ENCODE results near the gene DPYSL3.
"Not testable (repeated sequence)": the region's sequence is repeated elsewhere in the genome, so short reads cannot be mapped to it uniquely, and the experiment has no call there.

Gene DPYSL3

DNA sequence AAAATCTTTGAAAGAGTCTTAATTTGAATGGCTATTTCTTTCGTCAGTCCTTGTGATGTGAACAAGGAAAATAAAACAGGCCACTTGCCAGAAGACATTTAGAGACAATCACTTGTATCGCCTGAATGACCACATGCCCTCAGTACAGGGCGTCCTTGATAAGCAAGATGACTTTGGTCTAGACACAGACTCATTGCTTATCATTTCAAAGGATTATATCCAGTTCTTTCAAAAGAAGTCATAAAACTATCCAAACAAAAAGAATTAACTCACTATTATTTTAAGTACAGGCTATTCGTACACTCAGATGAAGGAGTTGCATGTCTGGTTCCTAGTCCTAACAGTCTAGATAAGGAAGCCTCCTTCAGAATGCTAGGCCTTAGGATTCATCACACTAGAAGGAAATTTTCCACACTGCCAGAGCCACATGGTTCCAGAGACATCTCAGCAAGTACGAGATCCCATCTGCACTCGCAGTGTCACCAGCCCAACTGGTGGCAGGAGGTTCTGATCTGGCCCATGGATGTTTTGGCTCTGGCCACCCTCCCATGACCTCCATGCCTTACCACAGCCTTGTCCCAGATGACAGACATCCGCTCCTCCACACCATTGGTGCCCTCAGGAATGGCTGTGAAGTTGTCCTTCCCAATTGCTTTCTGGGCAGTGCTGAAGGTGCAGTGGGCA, 109.6 kb downstream of the DPYSL3 start:
- DNase-seq = no peak

DNA sequence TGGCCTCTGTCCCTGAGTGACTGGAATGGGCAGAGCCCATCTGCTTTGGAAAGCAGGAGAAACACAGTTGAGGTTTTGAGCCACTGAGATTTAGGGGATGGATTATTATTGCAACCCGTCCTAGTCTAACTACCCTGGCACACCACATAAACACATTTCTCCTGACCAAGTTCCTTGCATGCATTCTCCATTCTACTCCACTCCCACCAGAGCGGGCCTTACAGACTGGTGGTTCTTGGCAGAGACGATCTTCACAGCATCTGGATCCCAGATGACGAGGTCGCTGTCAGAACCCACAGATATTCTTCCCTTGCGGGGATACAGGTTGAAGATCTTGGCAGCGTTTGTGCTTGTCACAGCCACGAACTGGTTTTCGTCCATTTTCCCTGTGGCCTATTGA, 111.0 kb downstream of the DPYSL3 start:
- no peak for DNase-seq

GRCh38 chr5:147397616-147398015, 112.3 kb downstream of the DPYSL3 start:
- no peak for DNase-seq

- DNase-seq = no peak
These were observed 113.6 kb downstream of the DPYSL3 start for GRCh38 chr5:147396070-147396823.

DNA sequence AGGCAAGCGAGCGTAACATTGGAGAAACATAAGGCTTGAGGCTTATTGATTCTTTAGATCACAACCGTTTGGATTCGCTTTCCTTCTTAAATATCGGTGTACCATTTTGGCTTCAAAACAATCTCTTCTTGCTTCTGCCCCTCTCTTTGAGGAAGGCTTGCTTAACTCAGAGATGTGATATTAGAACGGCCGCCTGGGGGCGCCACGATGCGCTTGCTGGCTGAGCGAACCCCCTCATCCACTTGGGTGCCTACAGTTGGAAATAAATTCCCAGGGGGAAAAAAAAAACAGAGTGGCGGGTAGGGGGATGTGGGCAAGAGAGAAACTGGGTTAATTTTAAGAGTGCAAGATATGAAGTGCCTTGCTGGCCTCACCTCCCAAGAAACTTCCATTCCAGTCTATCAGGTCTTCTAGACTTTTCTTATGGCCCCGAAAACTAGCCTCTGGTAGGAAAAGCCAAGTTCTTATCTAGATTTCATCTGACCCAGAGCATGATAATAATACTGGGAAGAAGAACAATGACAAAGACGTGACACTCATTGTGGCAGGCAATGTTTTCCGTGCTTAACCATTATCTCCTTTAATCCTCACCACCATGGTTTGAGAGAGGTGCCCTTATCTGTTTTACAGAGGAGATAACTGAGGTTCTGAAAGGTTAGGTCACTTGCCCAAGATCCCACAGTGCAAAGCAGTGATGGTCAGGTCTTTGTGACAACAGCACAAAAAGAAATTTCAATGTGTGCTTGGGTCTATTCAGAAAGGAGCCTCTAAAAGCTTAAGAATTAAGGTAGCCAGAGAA, 115.8 kb downstream of the DPYSL3 start:
- no peak for DNase-seq

DNA sequence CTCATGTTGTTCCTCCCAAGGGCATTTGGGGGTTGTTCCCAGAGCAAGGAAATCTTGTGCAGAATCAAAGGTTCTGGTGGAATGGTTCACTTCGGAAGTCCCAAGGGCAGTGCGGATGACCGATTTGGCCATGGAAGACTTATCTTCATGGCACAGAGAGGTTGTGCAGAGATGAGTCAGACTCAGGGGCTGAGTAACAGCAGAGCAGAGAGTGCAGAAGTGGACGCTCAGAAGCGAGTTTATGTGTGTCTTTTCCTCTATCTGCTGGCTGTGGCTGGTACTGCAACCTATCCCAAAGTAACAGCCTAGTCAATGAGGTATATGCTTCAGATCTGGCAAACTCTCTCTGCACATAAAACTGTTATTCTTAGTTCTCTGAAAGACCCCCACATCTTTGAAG, 118.1 kb downstream of the DPYSL3 start:
- DNase-seq = no peak

GRCh38 chr5:147390654-147391225, 119.1 kb downstream of the DPYSL3 start:
- no peak for DNase-seq

DNA sequence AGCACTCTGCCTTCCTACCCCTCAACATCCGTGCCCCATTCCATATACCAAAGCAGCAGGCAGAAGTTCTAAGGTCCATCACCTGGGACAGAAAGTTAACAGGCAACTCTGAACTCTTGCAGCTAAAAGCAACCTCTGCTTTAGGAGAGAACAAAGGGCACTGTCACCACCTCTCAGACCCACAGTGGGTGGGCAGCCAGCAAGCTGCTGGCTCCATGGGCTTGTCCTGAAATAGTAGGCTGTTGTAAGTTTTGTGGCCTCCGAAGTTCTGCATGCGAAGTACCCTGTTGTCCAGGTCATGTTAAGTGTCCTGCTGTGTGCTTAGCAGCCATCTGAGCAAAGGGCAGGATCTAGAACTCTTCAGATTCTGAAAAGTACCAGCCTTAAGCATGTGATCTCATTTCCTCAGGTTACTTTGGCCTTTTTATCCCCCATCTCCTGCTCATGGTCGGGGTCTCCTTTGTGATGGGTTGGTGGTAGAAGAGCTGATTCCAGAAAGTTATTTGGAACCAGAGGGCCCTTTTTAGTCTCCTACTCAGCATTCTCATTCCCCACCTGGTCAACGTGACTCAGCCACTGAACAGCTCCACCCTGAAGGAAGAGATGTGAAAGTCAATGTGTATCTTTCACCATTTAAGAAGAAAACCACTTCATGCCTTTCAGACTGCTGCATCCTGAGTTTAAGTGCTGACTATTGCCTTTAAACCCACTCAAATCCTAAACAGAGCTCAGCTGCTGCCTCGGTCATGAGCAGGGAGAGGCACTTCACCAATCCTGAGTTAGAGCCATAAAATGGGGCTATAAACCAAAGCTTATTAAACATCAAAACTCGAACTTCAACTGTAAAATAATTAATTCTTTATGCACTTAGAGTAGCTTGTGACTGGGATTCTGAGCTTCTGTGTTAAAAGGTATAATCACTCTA, 121.4 kb downstream of the DPYSL3 start:
- DNase-seq = no peak

DNA sequence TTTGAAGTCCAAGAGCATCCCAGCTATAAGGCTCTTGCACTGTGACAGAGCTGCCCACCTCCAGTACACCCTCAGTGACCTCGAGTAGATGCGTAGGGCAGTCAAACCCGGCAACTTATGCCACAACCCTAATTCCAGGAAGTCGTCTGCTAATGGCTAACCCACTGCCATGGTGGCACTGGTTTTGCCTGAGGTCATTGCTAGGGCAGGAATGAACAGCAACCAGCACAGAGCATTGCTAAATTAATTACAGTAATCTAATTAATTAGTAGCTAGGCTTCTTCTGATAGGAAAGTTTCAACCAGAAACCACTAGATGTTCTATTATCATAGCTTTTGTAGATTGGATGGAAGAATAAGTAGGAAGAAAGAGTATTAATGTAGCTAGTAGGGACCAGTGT, 122.8 kb downstream of the DPYSL3 start:
- no peak for DNase-seq

DNA sequence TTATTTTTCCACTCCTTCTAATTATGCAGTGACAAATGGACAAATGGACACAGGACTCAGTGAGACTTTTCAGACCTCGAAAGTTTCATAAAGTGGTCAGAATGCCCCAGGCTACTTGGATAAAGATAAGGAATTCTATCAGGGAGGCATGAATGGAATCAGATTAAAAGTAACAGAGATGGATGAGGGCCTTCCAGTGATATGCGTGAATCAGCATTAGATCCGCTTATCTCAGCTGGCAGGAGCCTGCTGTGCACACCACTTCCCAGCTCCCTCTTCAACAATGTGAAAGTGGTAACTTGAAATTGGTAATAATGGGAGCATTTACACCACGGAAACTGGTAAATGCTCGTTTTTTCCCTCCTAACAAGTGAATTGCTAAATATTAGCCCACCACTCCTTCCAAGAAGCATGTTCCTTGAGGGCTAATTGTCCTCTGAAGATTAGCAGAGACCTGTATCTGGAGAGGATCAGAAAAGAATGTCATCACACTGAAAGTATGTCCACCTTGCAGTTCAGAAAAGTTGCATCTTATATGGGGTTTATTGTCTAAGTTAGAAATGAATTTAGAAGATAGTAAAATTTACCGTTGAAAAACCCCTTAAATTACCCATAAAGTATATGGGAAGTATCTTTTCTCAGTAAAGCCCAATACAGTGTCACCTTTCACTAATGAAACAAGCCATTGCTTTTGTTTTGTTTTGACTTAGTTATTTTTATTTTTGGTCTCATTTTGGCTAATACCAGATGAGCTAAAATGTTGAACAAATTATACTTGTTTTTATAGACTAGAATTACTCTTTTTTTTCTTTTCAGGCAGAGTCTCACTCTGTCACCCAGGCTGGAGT, 125.3 kb downstream of the DPYSL3 start:
- no peak for DNase-seq

- DNase-seq = no peak
These were observed 127.1 kb downstream of the DPYSL3 start for GRCh38 chr5:147382776-147383175.

DNA sequence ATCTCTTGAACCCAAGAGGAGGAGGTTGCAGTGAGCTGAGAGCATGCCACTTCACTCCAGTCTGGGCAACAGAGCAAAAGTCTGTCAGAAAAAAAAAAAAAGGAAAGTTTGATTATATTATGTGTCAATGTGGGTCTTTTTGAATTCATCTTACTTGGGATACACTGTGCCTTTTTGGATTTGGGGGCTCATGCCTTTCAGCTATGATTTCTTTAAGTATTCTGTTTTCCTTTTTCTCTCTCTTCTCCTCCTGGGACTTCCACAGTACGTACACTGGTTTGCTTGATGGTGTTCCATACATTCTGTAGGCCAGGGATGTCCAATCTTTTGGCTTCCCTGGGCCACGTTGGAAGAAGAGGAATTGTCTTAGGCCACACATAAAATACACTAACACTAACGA, 128.3 kb downstream of the DPYSL3 start:
- no peak for DNase-seq

GRCh38 chr5:147377682-147378081, 132.2 kb downstream of the DPYSL3 start:
- no peak for DNase-seq

GRCh38 chr5:147375151-147375550, 134.7 kb downstream of the DPYSL3 start:
- DNase-seq = no peak

- no peak for DNase-seq
These were observed 136.5 kb downstream of the DPYSL3 start for GRCh38 chr5:147373328-147373727.

DNA sequence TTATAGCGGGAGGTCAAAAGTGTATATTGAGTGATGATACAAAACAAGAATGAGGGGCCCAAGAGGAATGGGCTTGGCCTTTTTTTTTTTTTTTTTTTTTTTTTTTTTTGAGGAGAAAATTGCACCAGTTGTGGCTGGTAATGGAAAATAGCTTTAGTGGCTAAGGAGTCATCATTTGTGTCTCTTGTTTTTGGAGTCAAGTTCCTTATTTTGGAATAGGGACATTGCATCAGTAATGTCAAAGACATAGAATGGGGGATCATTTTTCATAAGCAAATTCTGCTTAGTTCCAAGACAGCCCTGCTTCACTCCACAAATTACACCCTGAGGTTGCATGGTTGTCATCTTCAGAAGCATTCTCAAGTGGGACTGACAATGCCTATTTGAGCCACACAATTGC, 137.7 kb downstream of the DPYSL3 start:
- DNase-seq = no peak

- DNase-seq = no peak
These were observed 138.6 kb downstream of the DPYSL3 start for GRCh38 chr5:147371290-147371689.

GRCh38 chr5:147369742-147370374, 140.0 kb downstream of the DPYSL3 start:
- DNase-seq = no peak

DNA sequence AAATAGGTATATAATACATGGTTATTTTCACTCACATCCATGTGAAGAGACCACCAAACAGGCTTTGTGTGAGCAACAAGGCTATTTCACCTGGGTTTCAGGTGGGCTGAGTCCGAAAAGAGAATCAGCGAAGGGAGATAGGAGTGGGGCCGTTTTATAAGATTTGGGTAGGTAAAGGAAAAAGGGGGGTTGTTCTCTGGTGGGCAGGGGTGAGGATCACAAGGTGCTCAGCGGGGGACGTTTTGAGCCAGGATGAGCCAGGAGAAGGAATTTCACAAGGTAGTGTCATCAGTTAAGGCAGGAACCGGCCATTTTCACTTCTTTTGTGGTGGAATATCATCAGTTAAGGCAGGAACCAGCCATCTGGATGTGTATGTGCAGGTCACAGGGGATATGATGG, 142.5 kb downstream of the DPYSL3 start:
- DNase-seq = not testable (repeated sequence)

DNA sequence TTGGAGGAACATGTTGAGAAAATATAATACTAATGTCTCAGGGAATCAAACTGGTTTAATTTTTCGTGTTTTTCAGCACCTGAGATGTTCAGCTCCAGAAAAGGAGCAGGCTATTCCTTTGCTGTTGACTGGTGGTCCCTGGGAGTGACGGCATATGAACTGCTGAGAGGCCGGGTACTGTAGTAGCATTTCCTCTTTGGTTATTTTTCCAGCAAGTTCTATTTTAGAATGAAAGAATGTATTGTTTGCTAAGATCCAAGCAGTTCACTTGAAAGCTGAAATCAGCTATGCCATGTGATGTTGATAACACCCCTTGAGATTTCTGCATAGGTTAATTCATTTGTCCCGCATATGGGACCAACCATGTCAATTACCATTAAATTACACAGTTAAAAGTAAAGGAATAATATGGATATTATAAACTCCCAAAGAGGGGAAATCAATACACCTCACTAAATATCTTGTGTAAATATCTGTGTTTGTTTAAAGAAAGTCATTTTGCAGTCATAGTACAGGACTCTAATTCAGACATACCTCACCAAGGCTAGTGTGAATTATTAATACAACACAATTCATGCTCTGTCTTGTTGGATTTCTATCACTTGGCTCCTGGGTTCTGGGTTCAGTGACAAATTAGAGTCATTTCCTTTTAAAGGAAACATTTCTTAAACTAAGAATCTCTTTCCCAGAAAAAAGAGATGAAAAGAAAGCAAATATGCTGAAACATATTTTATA, 148.3 kb downstream of the DPYSL3 start:
- no peak for DNase-seq
